Measurements from ENCODE around the gene SDHC.

SDHC gene, protein sequence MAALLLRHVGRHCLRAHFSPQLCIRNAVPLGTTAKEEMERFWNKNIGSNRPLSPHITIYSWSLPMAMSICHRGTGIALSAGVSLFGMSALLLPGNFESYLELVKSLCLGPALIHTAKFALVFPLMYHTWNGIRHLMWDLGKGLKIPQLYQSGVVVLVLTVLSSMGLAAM

DNA sequence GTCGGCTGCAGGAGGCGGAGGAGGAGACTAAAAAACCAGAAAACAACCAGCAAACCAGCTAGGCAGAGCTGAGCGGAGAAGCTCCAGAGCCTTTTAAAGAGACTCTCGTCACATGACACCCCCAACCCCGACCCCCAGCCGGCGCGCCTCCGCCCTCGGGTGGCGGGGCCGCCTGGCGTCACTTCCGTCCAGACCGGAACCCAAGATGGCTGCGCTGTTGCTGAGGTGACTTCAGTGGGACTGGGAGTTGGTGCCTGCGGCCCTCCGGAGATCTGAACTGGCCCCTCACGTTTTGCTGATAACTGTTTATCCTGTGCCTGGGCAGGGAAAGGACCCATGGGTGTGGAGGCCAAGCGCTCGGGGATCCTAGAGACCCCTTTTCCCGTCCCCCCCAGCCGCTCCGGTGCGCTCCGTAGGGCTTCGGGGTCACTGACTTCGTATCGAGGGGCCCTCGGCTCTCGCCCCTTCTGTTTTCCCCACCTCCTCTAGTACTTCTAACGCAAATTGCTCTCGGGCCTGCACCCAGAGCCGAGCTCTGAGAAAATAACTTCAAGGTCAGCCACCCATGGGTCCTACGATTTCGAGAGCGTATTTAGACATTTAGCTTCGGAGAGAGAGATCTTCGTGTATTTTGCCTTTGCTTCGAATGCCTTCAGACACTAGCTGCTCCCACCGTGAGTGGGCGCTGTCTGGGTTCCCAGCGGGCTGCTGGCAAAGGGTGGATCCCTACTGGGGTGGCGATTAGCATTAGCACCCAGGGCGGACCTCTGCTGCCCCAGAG, at the start of gene SDHC:
SDHC (plus strand) TSS at position 181 of the 781 bp plus-strand sequence; CDS start at position 206, 25 bp downstream.
- DNase-seq (ENCODE audit: low read depth) = peak; percentile 85

DNA sequence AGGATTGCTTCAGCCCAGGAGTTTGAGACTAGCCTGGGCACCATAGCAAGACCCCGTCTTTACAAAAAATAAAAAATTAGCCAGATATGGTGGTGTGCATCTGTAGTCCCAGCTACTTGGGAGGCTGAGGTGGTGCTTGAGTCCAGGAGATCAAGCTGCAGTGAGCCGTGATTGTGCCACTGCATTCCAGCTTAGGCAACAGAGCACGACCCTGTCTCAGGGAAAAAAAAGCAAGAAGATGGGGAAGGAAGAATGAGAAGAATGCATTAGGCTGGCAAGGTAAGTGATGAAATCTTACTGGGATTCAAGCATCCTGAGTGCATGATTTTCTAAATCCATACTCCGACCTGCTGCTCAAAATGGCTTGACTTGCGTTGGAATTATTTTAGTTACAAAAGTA, 48.9 kb upstream of the SDHC start:
- DNase-seq (ENCODE audit: low read depth) = peak; percentile 18

DNA sequence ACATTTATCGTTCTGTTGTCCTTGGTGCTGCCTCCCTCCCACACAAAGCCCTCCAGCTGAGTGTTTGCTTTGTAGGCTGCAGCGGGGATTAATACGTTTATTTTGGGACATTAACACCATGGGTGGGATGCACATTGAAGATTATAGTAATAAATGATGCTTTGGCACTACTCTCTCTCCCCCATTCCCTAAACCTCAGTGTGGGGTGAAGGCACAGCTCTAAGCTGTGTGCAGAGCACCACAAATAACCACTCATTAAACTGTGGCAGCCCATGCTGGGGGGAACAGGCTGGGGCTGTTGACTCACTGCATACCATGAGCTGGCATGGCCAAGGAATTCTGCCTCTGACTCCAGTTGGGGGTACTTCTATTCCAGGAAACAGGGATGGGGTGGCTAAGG, 48.0 kb upstream of the SDHC start:
- peak; percentile 11 for DNase-seq (ENCODE audit: low read depth)

DNA sequence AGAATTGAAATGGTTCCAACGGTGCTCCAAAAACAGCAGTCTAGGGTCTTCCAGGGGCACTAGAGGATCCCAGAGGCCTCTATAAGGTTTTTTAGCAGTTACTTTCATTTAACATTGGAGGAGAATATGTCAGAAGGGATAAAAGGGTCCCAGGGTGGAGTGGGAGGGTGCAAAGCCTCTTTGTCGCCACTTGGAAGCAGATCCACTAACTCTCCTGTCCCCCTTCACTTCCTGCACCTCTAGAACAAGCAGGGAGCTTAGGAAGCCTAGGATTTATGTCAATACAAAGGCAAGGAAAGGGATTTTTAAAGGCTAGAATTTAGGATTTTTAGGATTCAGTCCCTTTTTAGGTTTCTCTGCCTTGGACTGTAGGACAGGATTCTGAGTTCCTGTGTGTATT, 47.3 kb upstream of the SDHC start:
- no peak for DNase-seq (ENCODE audit: low read depth)

DNA sequence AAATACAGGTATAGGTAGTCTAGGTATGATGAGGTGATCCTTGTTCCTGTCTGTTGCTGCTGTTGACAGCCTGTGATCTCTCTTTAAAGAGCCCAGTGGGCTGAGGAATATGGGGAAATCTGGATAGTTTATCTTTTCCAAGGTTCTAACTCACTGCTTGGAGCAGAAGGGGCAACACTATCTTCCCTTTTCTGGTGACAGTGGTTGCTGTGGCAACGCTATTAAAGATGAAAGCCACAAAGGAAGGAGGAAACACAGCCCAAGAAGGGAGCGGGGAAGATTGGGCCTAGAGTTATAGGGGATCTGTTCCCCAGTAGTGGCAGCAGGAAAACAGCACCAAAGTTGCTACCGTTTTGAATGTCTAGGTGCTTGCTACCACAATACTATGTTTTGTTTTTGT, 46.9 kb upstream of the SDHC start:
- DNase-seq (ENCODE audit: low read depth) = no peak

DNA sequence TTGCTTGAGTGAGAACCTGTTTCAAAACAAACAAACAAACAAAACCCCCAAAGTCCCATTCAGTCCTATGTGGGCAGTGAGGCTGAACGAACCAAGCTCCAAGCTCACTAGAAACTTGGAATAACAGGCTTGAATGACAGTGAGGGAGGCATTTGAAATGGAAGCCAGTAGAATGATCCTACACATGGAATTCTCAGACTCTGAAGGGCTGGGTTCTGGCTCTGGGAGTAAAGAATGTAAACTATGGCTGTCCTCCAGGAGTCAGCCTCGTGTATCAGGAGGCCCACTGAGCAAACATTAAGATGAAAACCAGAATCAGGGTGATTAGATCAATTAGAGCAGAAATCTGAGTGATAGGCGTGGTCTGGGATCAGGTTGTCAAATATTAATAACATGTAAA, 40.8 kb upstream of the SDHC start:
- DNase-seq (ENCODE audit: low read depth) = no peak

DNA sequence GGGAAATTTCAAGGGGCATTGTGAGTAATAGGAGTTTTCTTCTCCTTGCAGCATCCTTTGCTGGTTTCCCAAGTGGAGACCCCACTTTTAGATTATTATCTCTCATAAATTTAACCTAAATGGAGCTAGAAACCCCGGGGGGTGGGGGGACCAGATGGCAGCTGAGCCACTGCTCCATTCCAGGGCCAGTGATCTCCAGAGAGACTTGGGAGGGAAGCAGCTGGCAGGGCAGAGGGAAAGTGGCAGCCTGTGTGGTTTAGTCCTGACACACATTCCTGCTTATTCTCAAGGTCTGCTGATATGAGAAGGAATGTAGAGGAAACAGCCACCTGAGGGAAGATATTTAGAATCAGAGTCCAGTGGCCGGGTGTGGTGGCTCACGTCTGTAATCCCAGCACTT, 39.3 kb upstream of the SDHC start:
- no peak for DNase-seq (ENCODE audit: low read depth)

DNA sequence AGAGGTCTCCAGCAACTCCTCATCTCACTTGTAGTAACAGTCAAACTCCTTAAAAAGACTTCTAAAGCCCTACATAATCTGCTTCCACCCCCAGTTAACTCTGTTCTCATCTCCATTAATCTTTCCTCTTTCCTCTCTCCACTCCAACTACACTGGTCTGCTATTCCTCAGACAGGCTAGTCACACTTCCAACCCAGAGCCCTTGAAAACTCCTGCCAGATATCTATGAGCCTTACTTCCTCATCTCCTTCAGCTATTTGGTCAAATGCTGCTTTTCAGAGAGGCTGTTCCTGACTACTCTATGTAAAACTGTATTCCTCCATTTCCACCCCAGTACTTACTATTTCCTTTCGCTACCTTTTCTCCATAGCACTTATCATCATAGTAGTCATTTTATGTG, 31.2 kb upstream of the SDHC start:
- no peak for DNase-seq (ENCODE audit: low read depth)

DNA sequence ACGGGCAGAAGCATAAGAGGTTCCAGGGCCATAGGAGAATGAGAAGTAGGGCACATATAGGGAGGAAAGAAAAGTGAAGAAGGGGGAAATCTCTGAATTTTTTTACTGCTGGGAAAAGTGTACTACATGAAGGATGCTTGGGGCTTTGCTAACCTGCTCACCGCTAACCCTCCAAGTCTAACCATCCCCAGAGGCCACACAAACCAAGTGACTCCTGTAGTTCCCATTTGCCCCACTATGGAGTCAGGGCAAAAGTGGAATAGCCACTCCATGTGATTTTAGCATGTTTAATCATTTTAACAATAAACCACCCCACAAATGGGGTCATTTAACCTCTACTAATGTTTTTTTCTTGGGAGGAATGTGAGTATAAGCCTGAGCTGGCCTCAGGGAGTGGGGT, 29.1 kb upstream of the SDHC start:
- DNase-seq (ENCODE audit: low read depth) = no peak

DNA sequence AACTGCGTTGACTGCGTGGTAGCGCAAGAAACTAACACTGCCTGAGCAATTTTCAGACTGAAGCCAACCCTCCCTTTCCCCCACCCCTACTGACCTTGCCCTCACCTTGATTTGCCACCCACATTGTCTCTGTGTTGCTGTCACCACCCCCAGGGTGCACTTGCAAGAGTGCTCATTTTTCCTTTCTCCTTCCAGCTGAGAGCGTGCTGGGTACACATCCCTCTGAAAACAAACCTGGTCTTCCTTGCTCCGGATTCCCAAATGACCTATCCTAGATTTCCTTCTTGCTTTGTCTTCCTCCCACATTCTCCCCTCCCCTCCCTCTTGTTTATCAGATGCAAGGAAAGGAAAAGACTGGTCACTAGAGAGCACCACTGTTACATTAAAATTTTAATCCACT, 28.7 kb upstream of the SDHC start:
- no peak for DNase-seq (ENCODE audit: low read depth)

DNA sequence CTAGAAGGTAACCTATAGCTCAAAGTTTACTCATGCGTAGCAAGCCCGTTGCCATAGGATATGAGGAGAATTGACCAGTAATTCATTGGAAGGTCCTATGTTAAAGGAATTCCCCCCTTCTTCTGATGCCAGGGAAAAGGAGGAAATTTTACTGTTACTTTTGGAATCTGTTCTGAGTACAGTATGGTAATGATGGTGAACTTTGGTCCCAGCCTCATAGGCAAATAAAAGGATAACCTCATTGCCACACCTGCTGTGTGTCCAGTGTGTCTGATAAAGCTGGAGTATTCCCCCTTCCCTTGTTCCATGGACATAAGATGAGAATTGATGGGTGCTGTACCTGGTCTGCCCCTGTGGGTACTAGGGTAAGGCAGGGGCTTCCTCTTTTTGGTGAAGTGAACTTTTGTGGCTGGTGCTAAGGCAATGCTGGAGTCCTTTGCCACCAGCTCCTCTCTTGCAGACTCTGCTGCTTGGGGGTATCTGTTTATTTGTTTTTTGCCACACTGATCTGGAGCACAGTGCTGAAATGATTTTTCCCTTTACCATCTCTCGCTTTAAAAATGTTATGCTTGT, 26.6 kb upstream of the SDHC start:
- DNase-seq (ENCODE audit: low read depth) = no peak

DNA sequence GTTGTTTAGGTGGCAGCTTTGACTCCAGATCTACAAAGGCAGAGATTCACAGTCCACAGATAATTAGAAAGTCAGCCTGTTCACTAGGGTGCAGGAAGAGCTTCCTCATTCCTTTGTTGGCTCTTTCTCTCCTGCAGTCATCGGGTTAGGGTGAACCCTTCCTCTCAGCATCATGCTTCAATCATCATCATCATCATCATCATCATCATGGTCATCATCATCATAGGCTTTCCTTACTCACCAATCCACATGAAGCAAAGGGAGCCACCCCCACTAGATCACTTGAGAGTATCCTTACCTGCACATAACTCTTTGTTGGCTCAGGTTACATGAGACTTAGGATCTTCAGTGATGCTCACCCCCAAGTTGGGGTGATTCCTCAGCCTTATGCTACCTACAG, 23.4 kb upstream of the SDHC start:
- no peak for DNase-seq (ENCODE audit: low read depth)

DNA sequence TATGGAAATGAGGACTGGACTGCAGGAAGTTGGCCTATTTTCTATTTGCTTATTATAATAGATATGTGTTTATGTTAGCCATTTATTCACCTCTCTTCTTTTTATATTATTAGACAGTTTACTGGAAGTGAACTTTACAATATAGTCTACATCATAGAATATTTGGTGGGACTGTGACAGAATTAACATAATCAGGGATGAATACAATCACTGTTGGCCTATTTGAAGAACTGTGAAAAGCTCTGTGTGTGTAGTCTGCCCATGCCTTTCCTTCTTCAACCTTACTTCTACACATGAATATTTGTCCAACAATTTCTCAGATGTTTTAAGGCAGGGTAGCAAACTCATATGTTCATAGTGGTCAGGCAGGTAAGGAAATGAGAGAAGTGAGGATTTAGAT, 16.8 kb upstream of the SDHC start:
- DNase-seq (ENCODE audit: low read depth) = no peak

DNA sequence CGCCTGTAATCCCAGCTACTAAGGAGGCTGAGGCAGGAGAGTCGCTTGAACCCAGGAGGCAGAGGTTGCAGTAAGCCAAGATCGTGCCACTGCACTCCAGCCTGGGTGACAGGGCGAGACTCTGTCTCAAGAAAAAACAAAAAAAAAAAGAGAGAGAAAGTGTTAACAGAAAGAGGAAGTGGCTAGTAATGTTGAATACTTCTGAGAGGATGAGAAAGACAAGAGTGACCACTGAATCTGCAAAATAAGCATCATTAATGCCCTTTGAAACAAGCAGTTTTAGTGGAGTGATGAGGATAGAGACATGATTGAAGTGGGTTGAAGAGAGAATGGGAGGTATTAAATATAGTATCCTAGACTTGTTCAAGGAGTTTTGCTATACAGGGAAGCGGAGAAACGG, 16.1 kb upstream of the SDHC start:
- DNase-seq (ENCODE audit: low read depth) = no peak

DNA sequence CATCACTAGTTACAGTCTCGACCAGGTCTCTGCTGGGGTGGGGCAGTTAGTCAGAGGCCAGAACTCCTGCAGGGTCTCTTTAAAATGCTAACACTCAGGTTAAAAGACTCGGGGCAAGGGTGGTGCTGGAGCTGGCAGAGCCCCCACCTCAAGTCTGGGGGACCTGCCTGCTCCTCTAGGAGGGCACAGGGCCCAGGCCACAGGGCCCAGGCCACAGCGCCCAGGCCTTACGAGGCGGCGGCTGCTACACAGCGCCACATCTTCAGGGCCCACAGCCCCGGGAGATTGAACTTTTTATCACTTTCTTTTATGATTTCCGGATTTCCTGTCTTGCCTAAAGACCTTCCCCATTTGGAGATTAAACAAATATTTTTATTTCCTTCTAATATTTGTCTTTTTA, 14.8 kb upstream of the SDHC start:
- DNase-seq (ENCODE audit: low read depth) = no peak

DNA sequence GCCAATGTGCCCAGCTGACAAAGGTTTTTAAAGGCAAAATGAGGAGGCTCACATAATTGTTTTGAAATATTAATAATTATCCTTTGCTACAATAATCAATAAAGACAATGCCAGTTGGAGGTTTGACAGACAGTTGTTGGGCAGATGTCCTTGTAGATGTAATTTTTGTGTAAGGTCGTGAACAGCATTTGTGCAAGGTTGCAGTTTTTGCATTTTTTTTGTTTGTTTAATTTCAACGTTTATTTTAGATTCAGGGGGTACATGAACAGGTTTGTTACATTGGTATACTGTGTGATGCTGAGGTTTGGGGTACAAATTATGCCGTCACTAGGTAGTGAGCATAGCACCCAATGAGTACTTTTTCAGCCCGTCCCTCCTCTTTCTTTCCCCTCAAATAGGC, 13.7 kb upstream of the SDHC start:
- no peak for DNase-seq (ENCODE audit: low read depth)

DNA sequence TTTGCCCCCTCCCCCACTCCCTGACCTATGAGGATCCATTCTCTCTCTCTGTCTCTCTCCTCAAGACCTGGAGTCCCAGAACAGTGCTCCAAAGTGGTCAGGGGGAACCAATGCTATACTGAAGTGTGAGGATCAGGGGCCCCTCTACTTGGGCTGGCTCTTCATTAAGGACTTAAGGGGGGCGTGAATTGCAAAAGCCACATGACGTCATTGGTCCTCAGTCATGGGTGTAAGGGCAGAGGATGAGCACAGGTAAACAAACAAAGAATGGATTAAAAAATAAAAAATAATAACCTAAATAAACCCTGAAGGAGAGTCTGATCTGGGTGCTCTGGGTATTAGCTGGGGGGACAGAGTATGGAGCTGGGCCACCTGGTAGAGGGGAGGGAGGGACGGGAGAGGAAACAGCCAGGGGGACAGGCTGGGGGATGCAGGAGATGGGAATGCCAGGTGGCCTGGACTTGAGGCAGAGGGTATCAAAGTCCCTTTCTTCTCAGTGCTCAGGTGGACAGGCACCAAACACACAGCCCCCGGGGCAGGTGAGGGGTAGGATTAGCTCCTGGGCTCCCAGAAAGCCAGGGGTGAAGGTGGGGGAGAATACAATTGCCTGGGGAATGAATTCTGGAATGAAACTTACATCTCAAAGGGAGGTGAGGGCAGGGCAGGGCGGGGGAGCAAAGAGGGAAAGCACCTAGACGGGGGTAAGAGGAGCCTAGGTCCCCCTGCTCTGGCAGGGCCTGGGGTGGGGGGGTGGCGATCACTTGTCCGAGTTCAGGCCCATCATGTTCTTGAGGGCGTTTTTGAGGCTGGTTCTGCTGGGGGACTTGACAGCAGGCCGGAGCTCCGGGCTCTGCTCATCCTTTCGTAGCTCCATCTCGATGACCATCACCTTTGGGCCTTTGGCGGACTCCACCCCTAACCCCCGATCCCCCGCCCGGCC, 9.0 kb upstream of the SDHC start:
- DNase-seq (ENCODE audit: low read depth) = no peak

DNA sequence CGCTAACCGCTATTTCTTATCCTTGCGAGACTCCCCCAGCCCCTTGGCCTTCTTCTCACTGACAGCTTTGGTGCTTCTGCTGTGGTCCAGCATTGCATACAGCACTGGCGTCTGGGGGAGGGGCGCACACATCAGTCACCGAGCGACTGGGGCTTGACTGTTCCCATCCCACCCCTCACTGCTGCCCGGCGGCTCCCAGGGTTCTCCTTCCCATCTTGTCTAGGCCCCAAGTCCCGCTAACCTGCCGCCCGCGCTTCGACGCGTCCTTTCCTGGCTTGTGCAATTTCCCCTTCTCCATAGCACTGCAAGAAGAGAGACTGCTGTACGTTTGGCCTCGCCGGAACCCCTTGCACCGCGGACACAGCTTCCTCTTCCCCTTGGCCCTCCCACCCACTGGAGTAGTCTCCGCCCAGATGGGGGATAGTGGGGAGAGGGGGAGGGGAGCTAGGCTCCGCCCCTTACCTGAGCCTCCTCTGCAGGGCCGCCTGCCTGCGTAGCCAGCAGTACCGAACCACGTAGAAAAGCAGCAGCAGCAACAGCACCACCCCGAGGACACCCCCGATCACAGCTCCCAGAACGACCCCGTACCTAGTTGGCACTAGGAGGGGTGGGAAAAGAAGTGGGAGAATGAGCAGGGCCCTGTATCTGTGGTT, 8.2 kb upstream of the SDHC start:
- DNase-seq (ENCODE audit: low read depth) = peak; percentile 72

DNA sequence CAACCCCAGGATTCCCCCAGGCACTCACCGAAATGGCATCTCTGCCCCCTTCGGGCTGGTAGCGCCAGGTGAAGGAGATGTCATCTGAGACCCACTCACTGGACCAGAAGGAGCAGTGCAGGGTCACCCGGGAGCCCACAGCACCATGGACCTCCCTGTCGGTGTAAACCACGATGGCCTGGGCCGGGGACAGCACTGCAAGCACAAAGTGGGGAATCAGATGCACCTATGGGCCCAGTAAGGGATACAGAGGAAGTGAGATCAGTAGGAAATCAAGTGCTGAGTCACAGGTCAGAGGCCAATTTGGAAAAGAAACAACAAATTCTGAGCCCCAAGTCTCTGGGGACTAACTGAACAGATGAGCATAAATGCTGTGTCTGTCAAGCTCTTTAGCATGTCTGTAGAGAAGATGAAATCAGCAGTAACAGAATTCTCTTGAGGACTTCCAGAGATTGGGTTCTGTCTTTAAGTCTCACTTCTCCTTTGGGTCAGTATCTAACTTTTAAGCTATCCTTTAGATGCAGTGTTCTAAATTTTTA, 6.9 kb upstream of the SDHC start:
- peak; percentile 21 for DNase-seq (ENCODE audit: low read depth)

DNA sequence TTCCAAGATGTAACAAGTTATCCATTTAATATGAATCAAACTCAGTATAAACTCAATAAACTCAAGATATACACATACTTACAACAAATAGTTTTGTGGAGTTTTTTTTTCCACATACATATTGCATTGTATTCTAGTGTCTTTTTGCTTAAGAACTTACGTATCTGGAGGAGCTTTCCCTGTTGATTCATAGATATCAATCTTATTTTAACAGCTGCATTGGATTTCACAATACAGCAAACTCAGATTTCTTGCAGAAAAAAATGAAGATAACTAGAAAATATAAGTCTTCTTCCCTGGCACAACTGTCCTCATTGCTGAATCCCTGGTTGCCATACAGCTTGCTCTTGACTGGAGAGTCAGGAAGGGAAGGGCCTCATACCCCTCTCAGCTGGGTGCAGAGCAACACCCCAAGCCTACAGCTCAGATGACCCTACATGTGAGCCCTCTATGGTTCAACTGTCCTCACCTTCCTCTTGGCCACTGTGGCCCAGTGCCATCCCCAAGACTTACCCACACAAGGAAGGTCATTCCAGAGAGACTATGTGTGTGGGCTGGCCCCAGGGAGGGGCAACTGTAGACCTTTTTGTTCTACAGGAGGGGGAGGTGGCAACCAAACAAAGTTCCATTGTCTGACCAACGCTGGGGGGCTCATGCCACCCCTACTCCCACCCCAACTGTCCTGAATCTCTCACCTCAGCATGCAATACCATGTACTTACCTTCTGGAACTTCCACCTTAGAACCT, 6.1 kb upstream of the SDHC start:
- DNase-seq (ENCODE audit: low read depth) = peak; percentile 76

DNA sequence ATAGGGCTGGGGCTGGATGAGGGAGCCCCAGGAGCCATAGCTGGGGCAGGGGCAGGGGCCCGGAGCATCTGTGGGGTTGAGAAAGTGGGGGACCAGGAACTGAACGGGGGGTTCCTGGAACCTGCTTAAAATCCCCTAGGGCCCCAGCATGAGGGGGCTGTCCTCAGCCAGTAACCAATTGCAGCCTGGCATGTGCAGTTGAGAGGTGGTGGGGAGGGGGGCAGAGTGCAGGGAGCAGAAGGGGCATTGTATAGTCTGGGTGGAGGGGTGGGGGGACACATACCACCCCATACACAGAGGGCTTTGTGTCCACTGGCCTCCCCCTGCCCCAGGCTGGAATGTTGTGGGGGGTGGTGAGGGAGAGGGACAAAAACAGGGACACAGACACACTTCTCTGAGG, 4.3 kb upstream of the SDHC start, which contains the start of gene MPZ:
MPZ (minus strand) TSS at position 101 of the 400 bp plus-strand sequence; CDS start at position 38, 63 bp downstream.
- DNase-seq (ENCODE audit: low read depth) = no peak
